IPS-18c (cell line): Measurements from ENCODE around the gene IL6.
"Not testable (repeated sequence)": the region's sequence is repeated elsewhere in the genome, so short reads cannot be mapped to it uniquely, and the experiment has no call there.

Experiments
- H3K4me3 ChIP-seq: 2 replicates; pipeline ENCODE4 v1.7.0; 2013; ENCODE audit warnings: low read depth, mild to moderate bottlenecking, low read length, moderate library complexity; ENCODE audit not compliant: insufficient read depth
- H3K9me3 ChIP-seq: one replicate; pipeline ENCODE4 v1.6.1; 2013; ENCODE audit warnings: mild to moderate bottlenecking, low read length, moderate library complexity; ENCODE audit not compliant: control insufficient read depth, insufficient read depth

Gene IL6

GRCh38 chr7:22726907-22727713 lies at the start of gene IL6:
Gene IL6, plus strand, starts transcription at chr7:22727200. Its CDS starts 63 bp downstream, at chr7:22727263.
- Histone ChIP-seq H3K9me3 (no peaks in the 10 kb centered on the region), H3K4me3 (peak within 1 kb of the TSS; percentile 21; the same call in 1 of the 2 replicates)

DNA sequence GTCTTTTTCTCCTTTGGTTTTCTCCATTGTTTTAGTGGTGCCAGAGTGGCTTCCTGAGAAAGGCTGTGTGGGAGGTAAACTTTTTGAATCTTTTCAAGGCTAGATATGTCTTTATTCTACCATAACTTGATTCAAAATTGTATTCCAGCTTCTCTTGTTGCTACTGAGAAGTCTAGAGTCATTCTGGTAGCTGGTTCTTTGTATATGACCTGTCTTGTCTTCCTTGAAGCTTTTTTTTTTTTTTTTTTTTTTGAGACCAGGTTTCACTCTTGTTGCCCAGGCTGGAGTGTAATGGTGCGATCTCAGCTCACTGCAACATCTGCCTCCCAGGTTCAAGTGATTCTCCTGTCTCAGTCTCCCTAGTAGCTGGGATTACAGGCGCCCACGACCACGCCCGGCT lies 49.7 kb upstream of the IL6 start:
- not testable (repeated sequence) for H3K4me3 ChIP-seq, H3K9me3 ChIP-seq

GRCh38 chr7:22677680-22678079 lies 49.3 kb upstream of the IL6 start:
- Histone ChIP-seq H3K9me3 (no peaks in the 10 kb centered on the region), H3K4me3 (no peak overlapping the region)

GRCh38 chr7:22680482-22680911 lies 46.5 kb upstream of the IL6 start:
- Histone ChIP-seq H3K9me3 (no peaks in the 10 kb centered on the region), H3K4me3 (no peak overlapping the region)

DNA sequence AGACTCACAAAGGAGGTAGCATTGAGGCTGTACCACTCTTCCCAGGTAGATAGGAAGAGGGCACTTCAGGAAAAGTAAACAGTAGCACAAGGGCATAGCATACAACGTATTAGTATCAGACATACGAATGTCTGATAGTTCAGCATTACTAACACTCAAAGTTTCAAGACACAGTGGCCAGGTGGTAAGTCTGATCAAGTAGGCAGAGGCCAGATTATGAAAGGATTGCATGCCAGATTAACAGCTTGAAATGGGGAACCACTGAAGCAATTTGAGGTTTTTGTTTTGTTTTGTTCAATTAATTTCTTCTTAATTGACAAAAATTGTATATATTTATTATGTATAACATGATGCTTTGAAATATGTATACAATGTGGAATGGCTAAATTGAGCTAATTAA lies 45.7 kb upstream of the IL6 start:
- no peaks in the 10 kb centered on the region for H3K9me3 ChIP-seq
- H3K4me3 ChIP-seq = no peak overlapping the region

DNA sequence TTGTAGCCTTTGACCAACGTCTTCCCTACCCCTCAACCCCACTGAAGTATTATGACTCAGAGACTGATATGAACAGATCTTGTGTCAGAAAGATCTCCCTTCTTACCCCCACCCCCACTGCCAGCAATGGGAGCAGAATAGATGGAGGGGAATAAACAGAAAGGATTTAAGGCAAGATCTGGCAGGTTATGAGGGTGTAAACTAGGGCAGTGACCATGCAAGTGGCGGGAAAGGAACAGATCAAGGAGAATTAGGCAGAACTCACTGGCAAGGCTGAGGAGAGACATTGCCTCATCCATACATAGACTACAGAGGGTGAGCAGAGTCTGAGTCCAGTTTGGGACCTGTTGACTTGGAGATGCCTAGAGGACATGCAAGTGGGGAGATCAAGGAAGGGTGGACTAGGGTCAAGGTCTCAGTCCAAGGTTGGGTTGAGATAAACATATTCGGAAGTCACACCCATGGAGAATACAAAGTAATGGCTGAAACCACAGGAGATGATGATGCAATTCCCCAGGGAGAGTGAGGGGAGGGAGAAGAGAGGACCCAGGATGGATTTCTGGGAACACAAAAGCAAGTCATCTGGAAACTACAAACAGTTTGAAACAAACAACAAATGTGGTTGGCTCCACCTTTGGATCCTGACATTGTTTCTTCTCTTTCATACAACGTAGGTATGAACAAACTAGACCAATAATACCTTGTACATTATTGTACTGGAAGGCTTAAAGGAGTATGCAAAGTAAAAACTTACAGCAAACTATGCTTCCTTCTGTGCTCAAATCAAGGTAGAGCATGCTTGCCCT lies 44.9 kb upstream of the IL6 start:
- no peaks in the 10 kb centered on the region for H3K9me3 ChIP-seq
- H3K4me3 ChIP-seq = no peak overlapping the region

GRCh38 chr7:22683379-22683778 lies 43.6 kb upstream of the IL6 start:
- H3K9me3 ChIP-seq = no peaks in the 10 kb centered on the region

DNA sequence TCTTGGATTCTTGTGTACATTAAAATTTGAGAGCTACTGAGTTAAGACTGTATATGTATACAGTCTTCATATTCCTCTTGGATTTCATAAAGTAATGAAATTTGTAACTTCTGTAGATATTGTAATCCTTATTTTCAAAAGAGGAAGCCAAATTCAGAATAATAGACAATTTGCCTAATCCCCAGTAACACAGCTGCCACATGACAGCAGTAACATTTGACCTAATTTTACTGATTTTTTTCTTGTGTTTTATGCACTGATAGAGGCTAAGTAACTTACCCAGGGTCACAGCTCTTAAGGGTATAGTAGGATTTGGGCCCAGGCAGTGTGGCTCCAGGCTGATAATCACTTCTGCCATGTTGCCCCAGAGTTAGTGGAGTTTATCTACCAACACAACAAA lies 40.4 kb upstream of the IL6 start:
- no peak overlapping the region for H3K4me3 ChIP-seq
- H3K9me3 ChIP-seq = no peaks in the 10 kb centered on the region

More at GRCh38 chr7:22683379-22683778, 43.6 kb upstream of the IL6 start:
- no peak overlapping the region for H3K4me3 ChIP-seq

DNA sequence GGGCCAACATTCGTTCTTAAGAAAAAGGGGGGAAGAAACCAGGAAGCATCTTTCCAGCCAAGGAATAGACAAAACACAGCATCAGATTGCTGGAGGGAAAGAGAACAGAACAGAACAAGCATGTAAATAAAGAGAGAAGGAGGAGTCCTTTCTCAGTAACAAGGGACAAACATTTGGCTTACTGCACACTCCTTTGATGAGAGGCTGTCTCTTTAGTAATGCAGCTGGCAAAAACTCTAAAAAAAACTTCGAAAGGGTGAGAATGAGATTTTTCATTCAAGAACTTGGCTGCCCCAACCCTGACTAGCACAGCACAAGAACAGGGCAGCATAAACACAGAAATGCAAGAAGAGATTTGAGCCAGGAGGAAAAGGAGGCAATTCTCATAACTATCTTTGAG lies 38.9 kb upstream of the IL6 start:
- Histone ChIP-seq H3K4me3 (no peak overlapping the region), H3K9me3 (no peaks in the 10 kb centered on the region)

GRCh38 chr7:22688934-22689333 lies 38.1 kb upstream of the IL6 start:
- H3K9me3 ChIP-seq = not testable (repeated sequence)

GRCh38 chr7:22694597-22695207 lies 32.3 kb upstream of the IL6 start:
- Histone ChIP-seq H3K4me3 (no peak overlapping the region), H3K9me3 (no peaks in the 10 kb centered on the region)

More at GRCh38 chr7:22688934-22689333, 38.1 kb upstream of the IL6 start:
- not testable (repeated sequence) for H3K4me3 ChIP-seq

DNA sequence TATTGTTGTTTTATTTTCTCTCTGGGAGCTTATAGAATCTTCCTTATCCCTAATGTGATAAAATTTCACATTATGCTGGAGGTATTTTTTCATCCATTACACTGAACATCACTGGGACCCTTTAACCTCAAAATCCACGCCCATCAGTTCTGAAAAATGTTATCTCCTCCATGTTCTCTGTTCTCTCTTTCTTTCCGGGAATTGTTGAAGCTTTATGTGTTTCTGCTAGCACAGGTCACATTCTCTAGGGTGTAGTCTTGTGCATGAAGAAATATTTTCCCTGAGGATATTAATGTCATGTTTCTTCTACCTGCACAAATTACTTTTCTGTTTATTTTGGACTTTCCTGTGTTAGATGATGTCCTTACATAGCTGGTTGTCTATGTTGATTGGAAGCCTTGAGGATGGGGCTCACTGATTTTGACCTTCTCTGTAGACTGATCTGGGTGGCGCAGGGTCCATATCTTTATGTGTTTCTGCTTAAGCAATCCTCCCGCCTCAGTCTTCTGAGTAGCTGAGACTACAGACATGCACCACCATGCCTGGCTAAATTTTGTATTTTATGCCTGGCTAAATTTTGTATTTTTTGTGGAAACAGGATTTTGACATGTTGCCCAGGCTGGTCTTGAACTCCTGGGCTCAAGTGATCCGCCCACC lies 31.4 kb upstream of the IL6 start:
- Histone ChIP-seq H3K9me3 (no peaks in the 10 kb centered on the region), H3K4me3 (no peak overlapping the region)

DNA sequence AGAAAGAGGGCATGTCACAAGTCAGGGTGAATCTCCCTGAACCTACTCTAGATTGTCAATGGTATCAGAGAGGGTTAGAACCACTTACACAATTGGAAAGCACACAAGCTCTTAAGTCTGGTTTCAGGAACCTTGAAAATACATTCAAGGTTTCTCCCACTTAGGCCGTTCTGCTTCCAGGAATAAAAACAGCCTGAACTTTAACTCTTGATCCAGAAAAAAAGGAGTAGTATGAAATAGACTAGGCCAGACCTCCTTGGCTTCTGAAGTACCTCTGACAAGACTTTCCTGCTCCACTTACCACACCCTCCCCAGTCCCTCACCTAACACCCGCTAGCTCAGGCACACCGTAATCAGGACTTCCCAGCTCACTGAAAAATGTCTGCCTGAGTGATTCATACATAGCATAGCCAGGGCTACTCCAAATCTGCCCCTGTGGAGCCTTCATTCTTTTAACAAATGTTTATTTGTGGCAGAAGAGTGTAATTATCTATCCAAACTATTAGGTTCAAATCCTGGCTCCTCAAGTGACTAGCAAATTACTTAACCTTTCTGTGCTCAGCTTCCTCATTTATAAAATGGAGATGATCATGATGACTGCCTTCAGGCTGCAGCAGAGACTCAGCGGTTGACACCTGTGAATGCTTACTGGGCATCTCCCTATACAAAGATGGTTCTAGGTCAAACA lies 30.3 kb upstream of the IL6 start:
- Histone ChIP-seq H3K4me3 (no peak overlapping the region), H3K9me3 (no peaks in the 10 kb centered on the region)

- H3K4me3 ChIP-seq = no peak overlapping the region
Observed at GRCh38 chr7:22697322-22697859, 29.6 kb upstream of the IL6 start.

GRCh38 chr7:22697876-22698606 lies 29.0 kb upstream of the IL6 start:
- Histone ChIP-seq H3K4me3 (no peak overlapping the region), H3K9me3 (no peaks in the 10 kb centered on the region)

More at GRCh38 chr7:22697322-22697859, 29.6 kb upstream of the IL6 start:
- no peaks in the 10 kb centered on the region for H3K9me3 ChIP-seq

GRCh38 chr7:22698767-22699166 lies 28.2 kb upstream of the IL6 start:
- Histone ChIP-seq H3K4me3 (no peak overlapping the region), H3K9me3 (no peaks in the 10 kb centered on the region)
